NT2/D1 (cell line): ENCODE measurements around the gene DDAH1.

Experiments
- DNase-seq: peaks from one replicate; pipeline ENCODE4 v3.0.0-alpha.2; 2011; ENCODE audit warnings: low read depth, low spot score
- H3K27me3 ChIP-seq: 2 replicates; pipeline ENCODE4 v1.6.0; 2011; ENCODE audit warnings: mild to moderate bottlenecking; ENCODE audit not compliant: insufficient read length, insufficient read depth
- H3K36me3 ChIP-seq: 2 replicates; pipeline ENCODE4 v1.6.1; 2011; ENCODE audit warnings: mild to moderate bottlenecking, low read length, mixed read lengths; ENCODE audit not compliant: insufficient read depth, insufficient read length
- H3K4me1 ChIP-seq: 2 replicates; pipeline ENCODE4 v1.5.1; 2011; ENCODE audit not compliant: insufficient read depth, insufficient read length
- H3K4me3 ChIP-seq: 2 replicates; pipeline ENCODE4 v1.5.1; 2011; ENCODE audit warnings: low read depth; ENCODE audit not compliant: insufficient read length
- H3K9ac ChIP-seq: 2 replicates; pipeline ENCODE4 v1.6.0; 2011; ENCODE audit warnings: low read depth; ENCODE audit not compliant: insufficient read length
- H3K9me3 ChIP-seq: 2 replicates; pipeline ENCODE4 v1.5.1; 2011; ENCODE audit warnings: mild to moderate bottlenecking, low read length; ENCODE audit not compliant: insufficient read depth
- SUZ12 ChIP-seq: IDR thresholded peaks from 2 replicates; pipeline ENCODE4 v1.6.1; 2011; ENCODE audit not compliant: insufficient read length, insufficient read depth; ENCODE audit errors: extremely low read depth
- YY1 ChIP-seq: IDR thresholded peaks from 2 replicates; pipeline ENCODE4 v1.6.1; 2011; ENCODE audit not compliant: insufficient read length, insufficient read depth
- ZNF274 ChIP-seq: IDR thresholded peaks from 2 replicates; pipeline ENCODE4 v1.6.1; 2011; ENCODE audit warnings: mild to moderate bottlenecking, low read depth, low read length

DDAH1 gene

DNA sequence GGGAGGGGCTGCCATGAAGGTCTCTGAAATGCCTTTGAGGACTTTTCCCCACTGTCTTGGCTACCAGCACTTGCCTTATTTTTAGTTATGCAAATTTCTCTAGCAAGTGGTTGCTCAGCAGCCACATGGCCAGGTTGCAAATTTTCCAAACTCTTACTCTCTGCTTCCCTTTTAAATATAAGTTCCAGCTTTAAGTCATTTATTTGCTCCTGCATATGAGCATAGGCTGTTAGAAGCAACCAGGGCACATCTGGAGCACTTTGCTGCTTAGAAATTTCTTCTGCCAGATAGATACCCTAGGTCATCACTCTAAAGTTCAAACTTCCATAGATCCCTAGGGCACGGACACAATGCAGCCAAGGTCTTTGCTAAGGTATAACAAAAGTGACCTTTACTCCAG is 44.8 kb downstream of the DDAH1 start:
- Histone ChIP-seq H3K9ac (no peak overlapping the region), H3K4me1 (no peaks in the 10 kb centered on the region)
- TF ChIP-seq ZNF274, result no peak
- no peak for TF ChIP-seq YY1
- TF ChIP-seq SUZ12, result no peak

DNA sequence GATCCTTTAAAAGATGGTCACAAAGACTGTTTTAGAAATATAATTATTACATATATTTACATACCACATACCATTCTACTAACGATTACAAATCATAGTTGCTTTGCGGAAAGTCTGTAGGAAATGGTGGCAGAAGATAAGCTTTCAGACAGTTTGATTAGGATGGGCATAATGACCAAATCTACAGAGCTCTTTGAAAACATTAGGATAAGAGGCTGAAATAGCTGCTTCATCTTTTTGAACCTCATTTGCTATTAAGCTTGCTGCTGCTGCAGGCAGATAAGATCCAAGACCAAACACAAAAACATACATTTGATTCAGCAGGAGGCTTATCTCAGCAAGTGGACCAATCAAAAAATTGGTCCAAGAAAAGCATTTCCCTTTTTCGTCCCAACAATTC is 47.1 kb downstream of the DDAH1 start:
- no peak for DNase-seq
- H3K36me3 ChIP-seq, result no peaks in the 10 kb centered on the region

More for the DNA sequence above, 44.8 kb downstream of the DDAH1 start:
- Histone ChIP-seq H3K27me3 (no peaks in the 10 kb centered on the region), H3K4me3 (no peak overlapping the region), H3K9me3 (peaks cover 20% of the 10 kb centered on the region; the same call in 1 of the 2 replicates), H3K36me3 (no peaks in the 10 kb centered on the region)
- no peak for DNase-seq

DNA sequence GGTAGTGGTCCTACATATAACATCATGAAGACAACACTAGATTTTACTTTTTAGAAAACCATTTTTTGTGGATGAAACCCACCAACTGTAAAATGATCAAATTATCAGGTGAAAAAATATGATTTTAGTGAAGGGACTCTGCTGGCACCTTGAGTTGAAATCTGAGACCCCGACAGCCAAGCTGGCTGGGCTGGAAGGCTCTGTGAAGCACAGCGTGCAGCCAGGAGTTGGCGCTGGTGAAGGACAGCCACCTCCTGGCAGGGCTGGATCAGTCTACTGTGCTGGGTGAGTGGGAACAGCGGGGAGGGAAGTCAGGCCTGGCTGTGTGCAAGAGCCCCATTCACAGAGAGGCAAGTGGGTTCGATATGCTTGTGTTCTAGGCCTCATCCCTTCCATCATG is 47.9 kb downstream of the DDAH1 start:
- no peaks in the 10 kb centered on the region for H3K36me3 ChIP-seq
- peaks cover 20% of the 10 kb centered on the region; the same call in 1 of the 2 replicates for H3K9me3 ChIP-seq

More for the DNA sequence above, 47.1 kb downstream of the DDAH1 start:
- H3K9ac ChIP-seq, result no peak overlapping the region
- H3K9me3 ChIP-seq, result peaks cover 20% of the 10 kb centered on the region; the same call in 1 of the 2 replicates
- H3K27me3 ChIP-seq, result no peaks in the 10 kb centered on the region
- H3K4me3 ChIP-seq, result no peak overlapping the region
- TF ChIP-seq ZNF274 (no peak), SUZ12 (no peak), YY1 (no peak)
- H3K4me1 ChIP-seq, result no peaks in the 10 kb centered on the region

DNA sequence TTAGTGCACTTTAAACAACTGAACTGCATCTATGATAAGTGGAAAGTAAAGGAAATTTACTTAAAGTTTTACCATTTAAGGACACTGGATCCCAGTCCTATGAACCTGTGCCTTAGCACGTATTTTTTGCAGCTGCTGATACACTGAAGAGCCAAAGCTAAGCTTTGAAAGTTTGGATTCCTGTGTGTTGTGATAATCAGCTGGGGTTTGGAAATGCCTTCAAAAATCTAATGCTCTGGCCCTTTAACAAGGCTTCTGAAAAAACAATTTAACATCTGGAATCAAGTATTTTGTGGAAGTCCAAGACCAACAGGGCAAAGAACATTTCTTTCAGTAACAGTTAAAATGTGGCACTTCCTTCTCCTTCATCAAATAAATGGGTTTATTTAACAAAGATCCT is 51.8 kb downstream of the DDAH1 start:
- DNase-seq, result no peak
- Histone ChIP-seq H3K27me3 (no peaks in the 10 kb centered on the region), H3K4me1 (no peaks in the 10 kb centered on the region), H3K4me3 (no peak overlapping the region), H3K9me3 (no peaks in the 10 kb centered on the region), H3K36me3 (no peaks in the 10 kb centered on the region), H3K9ac (no peak overlapping the region)
- TF ChIP-seq SUZ12, result no peak
- no peak for TF ChIP-seq ZNF274
- TF ChIP-seq YY1, result no peak

More for the DNA sequence above, 47.9 kb downstream of the DDAH1 start:
- Histone ChIP-seq H3K9ac (no peak overlapping the region), H3K4me3 (no peak overlapping the region), H3K27me3 (no peaks in the 10 kb centered on the region), H3K4me1 (no peaks in the 10 kb centered on the region)
- no peak for DNase-seq
- TF ChIP-seq YY1 (no peak), SUZ12 (no peak), ZNF274 (no peak)

DNA sequence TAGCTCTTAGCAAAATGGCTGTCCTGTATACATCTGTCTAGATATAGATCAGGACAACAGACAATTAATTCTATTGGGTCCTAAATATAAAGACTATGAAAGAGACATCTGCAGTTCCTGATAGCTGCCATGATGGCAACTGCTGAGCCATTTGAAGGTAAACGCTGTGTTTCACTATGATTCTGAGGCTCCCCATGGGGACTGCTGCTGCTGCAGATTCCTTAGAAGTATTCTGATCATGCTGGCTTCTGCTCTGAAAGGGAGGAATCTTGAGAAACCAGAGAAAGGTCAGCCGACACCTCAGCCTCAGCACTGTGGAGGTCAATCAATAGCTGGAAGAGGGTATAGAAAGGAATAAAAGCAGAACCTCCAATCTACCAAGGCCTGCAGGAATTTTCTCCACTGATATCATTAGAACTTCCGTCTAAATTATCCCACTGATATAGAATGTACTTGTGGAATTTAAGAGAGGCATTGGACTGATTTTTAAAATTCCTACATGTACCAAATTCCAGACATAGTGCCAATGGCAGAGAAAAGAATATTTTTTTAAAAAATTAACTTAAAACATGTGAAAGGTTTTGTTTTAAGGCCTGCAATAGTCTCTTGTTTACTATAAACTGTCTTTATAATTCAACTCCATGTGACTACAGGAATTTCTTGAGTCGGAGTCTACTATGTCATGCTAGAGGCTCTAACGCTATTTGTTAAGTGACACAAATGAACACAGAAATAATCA is 53.2 kb downstream of the DDAH1 start:
- Histone ChIP-seq H3K36me3 (no peaks in the 10 kb centered on the region), H3K9me3 (no peaks in the 10 kb centered on the region), H3K27me3 (no peaks in the 10 kb centered on the region), H3K4me1 (no peaks in the 10 kb centered on the region), H3K4me3 (no peak overlapping the region), H3K9ac (no peak overlapping the region)
- DNase-seq, result no peak
- no peak for TF ChIP-seq ZNF274

DNA sequence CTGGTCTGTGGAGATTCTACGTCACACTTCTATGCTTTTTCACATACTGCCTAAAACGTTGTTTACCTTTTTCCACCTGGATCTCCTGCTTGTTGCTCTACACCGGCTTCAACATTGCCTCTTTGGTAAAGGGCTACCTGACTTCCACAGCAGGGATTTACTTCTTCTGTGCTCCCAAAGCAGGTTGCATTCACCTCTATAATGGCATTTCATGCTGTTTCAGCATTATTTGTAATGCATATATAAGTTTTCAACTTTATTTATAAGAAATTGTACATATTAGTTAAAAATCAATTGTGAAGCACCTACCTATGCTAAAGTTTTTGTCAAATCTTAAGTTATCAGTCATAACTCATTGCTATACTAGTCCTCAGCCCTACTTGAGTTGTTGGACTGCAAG is 55.4 kb downstream of the DDAH1 start:
- no peak overlapping the region for H3K4me3 ChIP-seq
- H3K27me3 ChIP-seq, result no peaks in the 10 kb centered on the region

DNA sequence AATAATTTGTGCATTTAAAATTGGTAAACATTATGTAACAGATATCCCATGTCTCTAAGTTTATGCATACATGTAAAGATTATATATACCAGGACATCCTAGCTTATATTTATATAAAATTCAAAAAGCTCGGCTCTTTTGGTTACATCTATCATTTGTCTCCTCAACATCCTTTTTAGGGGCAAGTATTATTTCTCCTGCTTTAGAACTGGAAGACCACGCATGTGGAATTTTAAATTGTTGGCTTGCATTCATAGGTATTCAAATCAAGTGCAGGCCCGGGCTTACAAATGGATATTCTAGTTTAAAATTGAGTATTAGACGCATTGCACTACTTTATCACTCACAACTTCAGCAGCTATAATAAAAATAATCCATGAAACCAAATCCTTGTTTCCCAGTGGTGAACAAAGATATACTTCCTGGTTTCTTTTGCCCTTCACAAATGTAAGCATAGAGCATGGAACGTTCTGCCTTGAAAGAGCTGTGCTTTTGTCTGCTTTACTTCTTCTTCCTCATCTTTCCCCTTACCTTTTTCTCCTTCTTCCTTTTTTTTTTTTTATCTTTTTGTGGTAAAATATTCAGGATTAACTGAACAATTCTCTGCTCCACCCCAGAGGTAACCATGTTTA is 57.1 kb downstream of the DDAH1 start:
- no peak for TF ChIP-seq ZNF274
- TF ChIP-seq SUZ12, result no peak
- no peak for TF ChIP-seq YY1
- Histone ChIP-seq H3K4me3 (no peak overlapping the region), H3K27me3 (no peaks in the 10 kb centered on the region), H3K36me3 (no peaks in the 10 kb centered on the region), H3K9ac (no peak overlapping the region), H3K4me1 (no peaks in the 10 kb centered on the region), H3K9me3 (no peaks in the 10 kb centered on the region)
- no peak for DNase-seq

More for the DNA sequence above, 55.4 kb downstream of the DDAH1 start:
- DNase-seq, result no peak
- H3K4me1 ChIP-seq, result no peaks in the 10 kb centered on the region
- no peak overlapping the region for H3K9ac ChIP-seq
- TF ChIP-seq SUZ12, result no peak
- no peak for TF ChIP-seq ZNF274
- TF ChIP-seq YY1, result no peak
- H3K36me3 ChIP-seq, result no peaks in the 10 kb centered on the region
- H3K9me3 ChIP-seq, result no peaks in the 10 kb centered on the region
